GM19193 (cell line): ENCODE data around the gene KNG1.
A peak's percentile ranks its signal among the peaks of the same experiment; 100 is the strongest.

ENCODE experiments used
- POLR2A ChIP-seq: IDR thresholded peaks from 4 replicates; pipeline ENCODE4 v1.6.1; 2011; ENCODE audit not compliant: insufficient read depth, insufficient read length; ENCODE audit errors: extremely low read depth

KNG1 gene

DNA sequence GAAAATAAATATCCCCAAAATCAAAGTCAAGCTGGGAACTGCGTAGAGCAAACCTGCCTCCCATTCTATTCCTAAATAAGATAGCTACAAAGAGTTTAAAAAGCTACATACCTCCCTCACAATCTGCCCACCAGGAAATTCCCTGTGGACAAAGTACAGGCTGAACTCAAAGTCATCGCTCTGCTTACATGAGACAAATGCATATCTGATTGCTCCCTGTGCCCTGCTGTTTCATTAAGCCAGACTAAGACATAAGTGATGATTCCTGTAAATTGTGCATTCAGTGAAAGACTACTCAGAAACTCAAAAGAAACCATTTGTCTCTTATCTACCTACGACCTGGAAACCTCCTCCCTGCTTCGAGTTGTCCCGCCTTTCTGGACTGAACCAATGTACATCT is 37.7 kb downstream of the KNG1 start:
- no peak for TF ChIP-seq POLR2A

DNA sequence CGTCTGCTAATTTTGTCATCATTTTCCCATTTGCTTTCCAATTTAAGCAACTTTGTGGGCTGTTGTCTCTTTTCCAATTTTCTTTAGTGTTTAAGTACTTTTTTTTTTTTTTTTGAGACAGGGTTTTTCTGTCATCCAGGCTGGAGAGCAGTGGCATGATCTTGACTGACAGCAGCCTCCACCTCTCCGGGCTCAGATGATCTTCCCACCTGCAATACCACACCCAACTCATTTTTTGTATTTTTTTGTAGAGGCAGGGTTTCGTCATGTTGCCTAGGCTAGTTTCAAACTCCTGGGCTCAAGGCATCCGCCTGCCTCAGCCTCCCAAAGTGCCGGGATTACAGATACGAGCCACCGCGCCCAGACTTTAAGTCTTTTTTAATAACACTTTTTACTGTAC is 40.1 kb downstream of the KNG1 start:
- TF ChIP-seq POLR2A, result no peak

DNA sequence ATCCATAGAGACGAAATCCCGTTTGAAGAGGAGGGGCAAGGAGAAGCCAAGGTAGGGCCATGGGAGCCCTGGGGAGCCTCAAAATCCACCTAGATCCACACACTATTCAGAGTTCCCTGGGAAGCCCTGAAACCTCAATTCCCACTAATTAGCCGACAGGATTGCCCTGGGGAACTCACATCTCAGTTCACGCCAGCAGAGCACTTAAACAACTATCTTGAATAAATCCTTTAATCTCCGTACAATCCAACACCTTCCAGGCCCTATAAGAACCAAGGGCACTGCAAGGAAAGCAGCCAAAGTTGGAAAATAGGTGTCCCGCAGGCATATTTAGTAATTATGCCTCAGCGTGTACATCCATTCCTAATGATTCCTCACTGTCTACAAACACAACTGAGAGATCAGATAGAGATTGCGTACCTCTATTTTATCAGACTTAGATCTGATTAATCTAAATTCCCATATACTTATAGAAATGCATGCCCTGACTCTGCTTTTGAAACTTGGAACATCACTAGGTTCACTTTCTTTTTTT is 40.6 kb downstream of the KNG1 start:
- TF ChIP-seq POLR2A, result no peak

DNA sequence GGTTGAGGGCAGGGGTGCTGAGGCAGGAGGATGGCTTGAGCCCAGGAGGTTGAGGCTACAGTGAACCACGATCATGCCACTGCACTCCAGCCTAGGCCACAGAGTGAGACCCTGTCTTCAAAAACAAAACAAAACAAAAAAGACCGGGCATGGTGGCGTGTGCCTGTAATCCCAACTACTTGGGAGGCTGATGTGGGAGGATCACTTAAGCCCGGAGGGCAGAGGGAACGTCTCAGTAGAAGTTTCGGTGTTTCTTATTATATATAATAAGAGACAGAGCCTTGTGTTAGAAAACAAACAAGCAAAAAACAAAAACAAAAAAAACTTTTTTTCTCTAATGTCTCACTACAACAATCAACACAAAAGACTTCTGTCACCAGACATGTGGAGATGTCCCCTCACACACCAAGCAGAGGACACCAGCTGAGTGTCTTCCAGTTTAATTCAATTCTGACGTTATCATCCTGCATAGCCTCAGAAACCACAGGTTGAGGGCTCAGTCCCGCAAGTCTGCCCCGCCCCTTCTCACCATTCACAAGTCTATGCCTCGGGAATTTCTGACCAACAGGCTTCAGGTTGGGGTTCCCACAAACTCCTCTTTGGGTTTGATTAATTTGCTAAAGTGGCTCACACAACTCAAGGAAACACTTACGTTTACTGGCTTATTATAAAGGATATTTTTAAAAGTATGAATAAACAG is 42.2 kb downstream of the KNG1 start:
- TF ChIP-seq POLR2A, result no peak

DNA sequence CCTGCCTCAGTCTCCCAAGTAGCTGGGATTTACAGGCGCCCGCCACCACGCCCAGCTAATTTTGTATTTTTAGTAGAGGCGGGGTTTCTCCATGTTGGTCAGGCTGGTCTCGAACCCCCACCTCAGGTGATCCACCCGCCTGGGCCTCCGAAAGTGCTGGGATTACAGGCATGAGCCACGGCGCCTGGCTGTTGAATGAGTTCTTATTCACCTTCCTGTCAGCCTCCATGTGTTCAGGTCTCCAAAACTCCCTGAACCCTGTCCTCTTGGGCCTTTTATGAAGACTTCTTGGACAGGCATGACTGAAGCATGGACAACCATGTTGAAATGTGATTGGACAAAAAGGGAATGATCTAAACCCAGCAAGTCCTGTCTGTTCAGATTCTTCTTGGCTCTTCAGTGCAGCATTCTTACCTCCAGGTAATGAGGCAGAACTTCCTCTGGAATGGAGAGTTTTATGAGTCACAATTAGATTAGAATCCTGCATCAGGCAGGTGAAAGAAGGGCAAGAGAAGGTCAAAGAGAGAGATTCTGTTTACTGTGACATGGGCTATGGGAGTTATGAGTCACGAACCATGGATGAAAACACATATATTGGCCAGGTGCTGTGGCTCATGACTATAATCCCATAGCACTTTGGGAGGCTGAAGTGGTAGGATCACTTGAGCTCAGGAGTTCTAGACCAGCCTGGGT is 43.1 kb downstream of the KNG1 start:
- TF ChIP-seq POLR2A, result no peak

DNA sequence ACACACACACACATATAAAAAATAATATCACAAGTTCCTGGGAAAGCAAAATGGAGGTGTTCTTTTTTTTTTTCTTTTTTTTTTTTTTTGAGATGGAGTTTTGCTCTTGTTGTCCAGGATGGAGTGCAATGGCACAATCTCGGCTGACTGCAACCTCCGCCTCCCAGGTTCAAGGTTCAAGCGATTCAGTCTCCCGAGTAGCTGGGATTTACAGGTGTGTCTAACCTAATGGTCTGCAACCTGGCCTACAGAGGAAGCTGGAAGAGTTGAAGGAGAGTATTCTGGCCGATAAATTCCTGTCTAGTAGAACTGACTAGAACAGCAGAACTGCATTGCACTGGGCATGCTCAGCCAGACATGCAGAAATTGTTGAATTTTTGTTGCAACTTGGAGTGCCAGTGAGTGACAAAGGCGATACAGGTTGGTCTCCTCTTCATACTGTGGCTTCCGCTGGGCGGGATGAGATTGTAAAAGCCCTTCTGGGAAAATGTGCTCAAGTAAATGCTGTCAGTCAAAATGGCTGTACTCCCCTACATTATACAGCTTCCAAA is 43.8 kb downstream of the KNG1 start:
- TF ChIP-seq POLR2A, result no peak

DNA sequence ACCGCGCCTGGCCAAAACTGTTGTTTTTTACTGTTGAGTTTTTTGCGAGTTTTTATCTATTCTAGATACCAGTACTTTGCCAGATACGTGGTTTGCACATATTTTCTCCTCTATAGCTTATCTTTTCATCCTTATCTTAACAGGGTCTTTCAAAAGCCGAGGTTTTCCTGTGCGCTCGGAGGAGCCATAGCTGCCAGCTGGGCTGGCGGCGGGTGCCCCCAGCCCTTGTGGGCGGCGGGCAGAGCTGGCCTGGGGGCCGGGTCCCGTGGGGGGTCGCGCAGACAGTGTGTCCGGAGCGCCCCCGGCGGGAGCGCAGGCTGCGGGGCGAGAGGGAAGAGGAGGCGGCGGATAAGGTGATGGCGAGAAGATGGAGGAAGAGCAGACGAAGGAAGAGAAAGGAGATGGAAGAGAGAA is 55.1 kb downstream of the KNG1 start:
- no peak for TF ChIP-seq POLR2A

DNA sequence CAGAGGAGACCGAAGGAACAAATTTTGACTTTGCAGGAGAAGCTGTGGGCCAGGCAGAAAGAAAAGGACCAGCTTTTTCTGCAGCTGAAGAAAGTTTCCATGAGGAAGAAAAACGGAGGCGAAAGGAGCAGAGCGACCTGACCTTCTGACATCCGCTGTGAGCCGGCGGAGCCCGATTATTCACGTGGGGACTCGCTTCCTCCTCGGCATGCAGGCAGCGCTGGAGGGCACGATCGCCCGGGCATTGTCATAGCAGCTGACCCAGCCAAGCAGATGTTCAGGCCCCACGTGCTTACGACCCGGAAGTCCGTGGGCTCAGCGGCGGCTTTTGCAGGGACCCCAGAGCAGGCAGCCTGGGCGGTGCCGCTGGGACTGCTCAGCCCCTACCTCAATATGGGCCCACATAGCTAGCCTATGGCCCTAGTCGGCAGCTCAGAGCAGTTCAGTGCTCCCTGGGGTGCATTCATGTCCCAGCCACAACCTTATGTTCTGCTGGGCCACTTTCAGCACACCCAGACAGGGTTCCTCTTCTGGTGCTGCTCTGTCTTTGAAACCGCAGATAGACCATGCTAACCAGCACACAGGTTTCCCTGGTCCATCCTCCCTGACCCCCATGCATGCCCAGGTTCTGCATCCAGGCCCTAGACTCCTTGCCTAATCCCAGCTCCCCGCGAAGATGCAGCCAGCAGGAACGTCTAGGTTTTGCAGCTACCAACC is 55.7 kb downstream of the KNG1 start:
- TF ChIP-seq POLR2A, result peak; percentile 67

GRCh38 chr3:186775999-186776398 is 58.8 kb downstream of the KNG1 start:
- no peak for TF ChIP-seq POLR2A

DNA sequence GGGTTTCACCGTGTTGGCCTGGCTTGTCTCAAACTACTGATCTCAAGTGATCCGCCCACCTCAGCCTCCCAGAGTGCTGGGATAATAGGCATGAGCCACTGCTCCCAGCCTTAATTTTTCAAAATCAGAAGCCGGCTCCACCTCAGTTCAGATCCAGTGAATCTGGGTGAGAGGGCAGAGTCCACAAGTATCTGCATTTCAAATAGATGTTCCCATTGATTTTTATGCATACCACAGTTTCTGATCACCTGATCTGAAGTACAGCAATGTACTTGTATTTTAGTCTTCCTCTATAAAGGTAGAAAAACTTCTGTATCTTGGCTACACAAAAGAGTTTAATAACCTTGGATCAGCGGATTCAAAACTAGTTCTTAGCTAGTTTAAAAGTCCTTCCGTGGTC is 62.0 kb downstream of the KNG1 start:
- no peak for TF ChIP-seq POLR2A

DNA sequence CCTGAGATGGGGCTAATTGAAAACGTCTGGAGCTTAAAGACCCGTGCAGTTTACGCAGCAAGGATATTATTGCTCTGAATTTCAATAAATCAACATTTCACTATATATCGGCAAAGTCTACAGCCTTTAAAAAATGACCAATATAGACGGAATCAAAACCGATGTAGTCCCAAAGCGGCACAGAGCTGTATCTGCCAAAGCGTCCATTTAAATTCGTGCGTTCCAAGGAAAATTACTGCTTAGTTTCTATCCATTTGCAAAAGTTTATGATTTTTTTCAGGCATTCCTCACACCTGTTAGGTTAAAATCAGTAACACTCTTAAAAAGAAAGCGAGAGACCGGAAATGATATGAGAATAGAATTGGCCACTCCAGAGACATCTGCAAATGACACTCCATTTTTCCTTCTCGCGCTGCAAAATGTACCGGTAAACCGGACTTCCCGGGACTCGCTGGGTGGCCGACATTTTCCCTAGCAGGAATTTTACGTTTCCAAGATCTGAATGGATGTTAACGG is 65.4 kb downstream of the KNG1 start:
- TF ChIP-seq POLR2A, result no peak

- peak; percentile 100 for TF ChIP-seq POLR2A
Measured at GRCh38 chr3:186783058-186783730, 66.0 kb downstream of the KNG1 start, which contains the start of gene EIF4A2. TSS of gene EIF4A2 (plus strand) at chr3:186783577. CDS start at chr3:186783611, 34 bp downstream.

DNA sequence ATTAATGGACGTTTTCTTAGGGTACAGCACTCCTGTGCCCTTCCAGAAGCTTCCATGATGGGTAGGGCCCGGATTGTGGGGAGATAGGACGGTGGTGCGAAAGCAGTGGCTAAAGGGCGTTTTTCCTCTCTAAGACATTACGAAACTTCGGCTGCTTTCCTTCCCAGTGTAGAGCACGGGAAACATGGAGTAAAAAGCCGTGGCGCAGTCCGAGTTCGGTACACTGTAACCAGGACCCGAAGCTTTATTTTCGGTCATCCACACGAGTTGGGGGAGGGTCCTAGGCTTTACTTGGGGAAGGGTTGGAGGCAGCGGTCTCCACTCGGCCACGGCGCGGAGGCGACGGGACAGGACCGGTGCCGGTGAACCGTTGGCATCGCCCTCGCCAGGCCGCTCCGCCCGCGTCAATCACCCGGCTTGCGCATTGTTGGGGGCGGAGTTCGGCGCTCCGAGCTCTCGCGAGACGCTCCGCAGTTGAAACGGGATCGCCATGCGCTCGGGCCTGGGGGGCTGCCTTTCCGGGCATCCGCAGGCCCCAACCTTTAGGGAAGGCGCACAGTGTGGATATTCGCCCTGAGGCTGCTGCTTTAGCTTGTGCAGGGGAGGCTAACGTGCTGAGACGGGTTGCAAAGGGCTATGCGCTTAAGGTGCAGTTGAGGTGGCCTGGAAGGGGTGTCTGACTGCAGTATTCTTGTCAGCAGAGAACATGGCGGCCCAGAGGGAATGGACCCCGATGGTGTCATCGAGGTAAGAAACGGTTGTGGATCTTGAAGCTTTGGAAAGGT is 66.8 kb downstream of the KNG1 start:
- no peak for TF ChIP-seq POLR2A
